Measurements from ENCODE around the gene FUT8.

GRCh38 chr14:65554837-65555236 lies 142.3 kb downstream of the FUT8 start:
- TF ChIP-seq CTCF (IDR thresholded peaks at IDR 0.05) (no peak), POLR2AphosphoS5 (IDR thresholded peaks at IDR 0.05) (no peak)

Measured in suprapubic skin (tissue), 3 donors.